ENCODE results near the gene MYO1B. TPM values are rescaled to one million over a fixed set of nuclear protein-coding genes. Genes with fewer than 3 reads are reported as not detected.

Gene MYO1B
- total and polyA plus RNA-seq, 2 of the 8 experiments (the other 6 are each of a cell fraction or from before 2014, with no cell fraction given), result 15.5 to 61.2 TPM

GRCh38 chr2:191432121-191432520 lies 186.9 kb downstream of the MYO1B start:
- Histone ChIP-seq H3K79me2 (ENCODE audit: control insufficient read depth in 1 of 2, insufficient read depth in 2 of 2, low read length in 2 of 2) (no peaks in the 10 kb centered on the region), H2AFZ (ENCODE audit: low read length) (no peak overlapping the region), H2AK5ac (ENCODE audit: low read depth, low read length) (no peak overlapping the region), H3K9me3 (ENCODE audit: insufficient read depth in 2 of 2, low read depth in 1 of 2, low read length in 1 of 2) (no peaks in the 10 kb centered on the region), H4K8ac (ENCODE audit: extremely low read depth, insufficient read depth, low read length) (no peak overlapping the region), H2BK15ac (ENCODE audit: low read length) (no peak overlapping the region), H3K27ac (ENCODE audit: low read depth, low read length) (no peak overlapping the region), H3K18ac (ENCODE audit: extremely low read depth, low read length) (no peak overlapping the region), H3K14ac (ENCODE audit: insufficient read length) (no peak overlapping the region), H3K27me3 (replicated peaks in 1 of 4; ENCODE audit: control insufficient read depth in 3 of 4, extremely low read depth in 1 of 4, insufficient read depth in 3 of 4, low read length in 3 of 4) (no peaks in the 10 kb centered on the region), H3K36me3 (ENCODE audit: control insufficient read depth in 2 of 4, insufficient read depth in 4 of 4, low read length in 3 of 4) (no peaks in the 10 kb centered on the region), H3K23me2 (ENCODE audit: low read depth, low read length) (no peaks in the 10 kb centered on the region), H2BK120ac (replicated peaks; ENCODE audit: low read depth, low read length) (no peak overlapping the region), H3K23ac (ENCODE audit: insufficient read length) (no peak overlapping the region), H3K9ac (replicated peaks in 1 of 4; ENCODE audit: extremely low read depth in 1 of 4, low read depth in 3 of 4, low read length in 3 of 4) (no peak overlapping the region), H2BK20ac (ENCODE audit: low read length) (no peak overlapping the region), H3K4ac (replicated peaks; ENCODE audit: insufficient read length, low read depth, low read length) (no peak overlapping the region), H4K20me1 (replicated peaks in 1 of 2; ENCODE audit: control insufficient read depth in 1 of 2, insufficient read depth in 2 of 2, low read length in 2 of 2) (no peaks in the 10 kb centered on the region), H2BK12ac (ENCODE audit: low read depth, low read length) (no peak overlapping the region), H3K4me2 (ENCODE audit: insufficient read depth in 1 of 2, low read depth in 2 of 2, low read length in 2 of 2) (no peak overlapping the region), H4K5ac (ENCODE audit: insufficient read length, low read depth, low read length) (no peak overlapping the region), H3K79me1 (ENCODE audit: low read depth, low read length) (no peaks in the 10 kb centered on the region), H3K4me1 (replicated peaks in 1 of 4; ENCODE audit: control insufficient read depth in 3 of 4, insufficient read depth in 4 of 4, low read length in 3 of 4) (no peaks in the 10 kb centered on the region), H2BK5ac (ENCODE audit: low read depth, low read length) (no peak overlapping the region), H4K91ac (replicated peaks; ENCODE audit: insufficient read length, low read length) (no peak overlapping the region), H3K4me3 (ENCODE audit: extremely low read depth in 1 of 4, insufficient read depth in 2 of 4, low read depth in 3 of 4, low read length in 4 of 4) (no peak overlapping the region), H3K56ac (replicated peaks; ENCODE audit: insufficient read length, low read depth, low read length) (no peak overlapping the region)
- FAIRE-seq (no peak), DNase-seq (ENCODE audit: low read depth in 1 of 2, low spot score in 2 of 2) (no peak)
- no peak for TF ChIP-seq HDAC6 (IDR thresholded peaks at IDR 0.05; ENCODE audit: low read depth, low read length)
- TF ChIP-seq SRF (IDR thresholded peaks at IDR 0.05; ENCODE audit: low read depth, low read length), result no peak
- TF ChIP-seq BRCA1 (IDR thresholded peaks at IDR 0.05; ENCODE audit: low read depth, low read length), result no peak
- CTCF ChIA-PET (ENCODE audit: partially characterized antibody), result no interaction called here
- POLR2A ChIA-PET (ENCODE audit: partially characterized antibody), result no interaction called here
- whole genome bisulfite sequencing, 2 experiments (ENCODE audit: extremely low coverage in 1 of 2, insufficient coverage in 1 of 2, insufficient read length in 1 of 2, insufficient replicate concordance in 2 of 2, low coverage in 1 of 2, low lambda C conversion rate in 2 of 2, missing lambda C conversion rate in 1 of 2), result 83% methylated on average over 4 of the region's 4 CpGs; no CpG with 5 or more reads in 1 of the 2 experiments

Measured in H1 (cell line).